HFFc6 (cell line): Measurements from ENCODE around the gene SLC22A16. TPM values are rescaled to one million over a fixed set of nuclear protein-coding genes. Genes with fewer than 3 reads are reported as not detected.

Source experiments
- DNase-seq: peaks from one replicate; pipeline ENCODE4 v3.0.0-alpha.2; 2018
- H3K27ac Mint-ChIP-seq: 2 replicates; pipeline ENCODE4 v1.8.0; 2020; ENCODE audit warnings: mild to moderate bottlenecking, mixed read lengths
- H3K27me3 Mint-ChIP-seq: 2 replicates; pipeline ENCODE4 v1.8.0; 2021; ENCODE audit warnings: mild to moderate bottlenecking, moderate library complexity, mixed read lengths; ENCODE audit not compliant: insufficient read depth
- H3K36me3 Mint-ChIP-seq: 2 replicates; pipeline ENCODE4 v1.8.0; 2021; ENCODE audit warnings: low read depth, mixed read lengths
- H3K4me1 Mint-ChIP-seq: 2 replicates; pipeline ENCODE4 v1.8.0; 2020; ENCODE audit warnings: low read depth, mixed read lengths
- H3K4me3 Mint-ChIP-seq: 2 replicates; pipeline ENCODE4 v1.8.0; 2020; ENCODE audit warnings: mild to moderate bottlenecking, moderate library complexity, mixed read lengths
- H3K9me3 Mint-ChIP-seq: 2 replicates; pipeline ENCODE4 v1.8.0; 2020; ENCODE audit warnings: mild to moderate bottlenecking, mixed read lengths
- CTCF ChIP-seq: fragments of 200-600 bp; sonication (generic); IDR thresholded peaks from 2 replicates; pipeline ENCODE4 v1.5.0; 2021; ENCODE audit warnings: antibody characterized with exemption, mild to moderate bottlenecking
- total RNA-seq, 6 experiments: library from RNA; stranded (reverse); fragmentation: NEBNext Ultra II Directional; extraction: Animal tissue kit (Norgen Biotek cat#: 25700); gene quantifications; 2 replicates in 1 of 6; 3 replicates in 5 of 6; pipeline ENCODE4 v1.2.3, GENCODE V29; 2021

SLC22A16 gene
- total RNA-seq, 6 experiments from 2014 or later: not detected

GRCh38 chr6:110520992-110521543 lies 44.7 kb upstream of the SLC22A16 start:
- no peaks in the 10 kb centered on the region; the same call in 1 of the 2 replicates for H3K27me3 Mint-ChIP-seq
- peaks cover 11% of the 10 kb centered on the region for H3K36me3 Mint-ChIP-seq
- no peak overlapping the region for H3K4me3 Mint-ChIP-seq
- no peaks in the 10 kb centered on the region for H3K9me3 Mint-ChIP-seq
- no peak for TF ChIP-seq CTCF
- no peak for DNase-seq
- peaks cover 15% of the 10 kb centered on the region for H3K4me1 Mint-ChIP-seq
- no peak overlapping the region for H3K27ac Mint-ChIP-seq

GRCh38 chr6:110520209-110520965 lies 44.0 kb upstream of the SLC22A16 start:
- no peak for DNase-seq
- Mint-ChIP-seq H3K27me3 (no peaks in the 10 kb centered on the region; the same call in 1 of the 2 replicates), H3K9me3 (no peaks in the 10 kb centered on the region), H3K4me3 (no peak overlapping the region), H3K4me1 (peaks cover 15% of the 10 kb centered on the region), H3K36me3 (peaks cover 11% of the 10 kb centered on the region), H3K27ac (no peak overlapping the region)
- no peak for TF ChIP-seq CTCF

DNA sequence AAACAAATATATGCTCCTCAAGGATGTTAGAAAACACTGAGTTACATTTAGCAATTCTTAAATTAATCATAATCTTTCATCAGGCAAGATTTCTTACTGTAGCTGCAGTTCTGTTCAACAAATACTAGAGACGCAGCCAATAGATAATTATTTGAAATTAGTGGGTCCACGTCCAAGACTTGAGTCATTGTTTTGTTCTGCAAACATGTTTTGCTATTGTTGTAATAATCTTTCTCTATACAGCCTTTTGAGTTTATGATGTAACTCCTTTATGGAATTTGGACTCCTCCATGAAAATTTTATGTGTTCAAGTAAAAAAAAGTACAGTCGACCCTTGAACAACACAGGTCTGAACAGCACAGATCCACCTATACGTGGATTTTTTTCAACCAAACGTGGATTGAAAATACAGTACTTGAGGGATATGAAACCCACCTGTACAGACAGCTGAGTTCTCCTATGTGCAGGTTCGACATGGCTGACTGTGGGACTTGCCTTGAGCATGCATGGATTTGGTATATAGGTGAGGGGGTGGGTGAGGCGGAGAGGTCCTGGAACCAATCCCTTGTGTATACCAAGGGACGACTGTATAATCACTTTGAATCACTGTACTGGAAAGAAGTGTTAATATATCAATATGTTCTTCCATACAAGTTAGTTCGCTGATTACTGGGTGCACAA lies 41.3 kb upstream of the SLC22A16 start:
- no peak overlapping the region for H3K4me3 Mint-ChIP-seq
- TF ChIP-seq CTCF: no peak
- H3K9me3 Mint-ChIP-seq: no peaks in the 10 kb centered on the region
- no peak for DNase-seq
- H3K36me3 Mint-ChIP-seq: no peaks in the 10 kb centered on the region
- H3K4me1 Mint-ChIP-seq: peaks cover 19% of the 10 kb centered on the region
- no peaks in the 10 kb centered on the region; the same call in 1 of the 2 replicates for H3K27me3 Mint-ChIP-seq
- no peak overlapping the region for H3K27ac Mint-ChIP-seq

- H3K9me3 Mint-ChIP-seq: no peaks in the 10 kb centered on the region
- no peaks in the 10 kb centered on the region; the same call in 1 of the 2 replicates for H3K27me3 Mint-ChIP-seq
- no peak overlapping the region for H3K4me3 Mint-ChIP-seq
- DNase-seq: no peak
- H3K36me3 Mint-ChIP-seq: 0 out of 2 replicates have a peak, but pooled peaks cover 4% of the 10 kb centered on the region
- no peak overlapping the region; the same call in 1 of the 2 replicates for H3K27ac Mint-ChIP-seq
- TF ChIP-seq CTCF: no peak
- peaks cover 19% of the 10 kb centered on the region for H3K4me1 Mint-ChIP-seq
Measured at GRCh38 chr6:110517034-110517433, 40.6 kb upstream of the SLC22A16 start.

DNA sequence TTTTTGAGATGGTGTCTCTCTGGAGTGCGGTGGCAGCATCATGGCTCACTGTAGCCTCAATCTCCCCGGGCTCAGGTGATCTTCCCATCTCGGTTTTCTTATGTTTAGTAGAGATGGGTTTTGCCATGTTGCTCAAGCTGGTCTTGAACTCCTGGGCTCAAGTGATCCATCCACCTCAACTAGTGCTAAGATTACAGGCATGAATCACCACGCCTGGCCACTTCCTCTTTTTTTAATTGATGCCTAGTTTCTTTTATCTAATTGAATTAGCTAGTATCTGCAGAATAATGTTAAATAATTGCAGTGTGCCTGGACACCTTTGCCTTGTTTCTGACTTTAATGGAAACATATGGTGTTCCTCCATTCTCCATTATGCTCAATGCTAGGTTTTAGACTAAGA lies 38.4 kb upstream of the SLC22A16 start:
- 0 out of 2 replicates have a peak, but pooled peaks cover 10% of the 10 kb centered on the region for H3K36me3 Mint-ChIP-seq
- H3K27ac Mint-ChIP-seq: no peak overlapping the region
- DNase-seq: no peak
- TF ChIP-seq CTCF: no peak
- H3K4me1 Mint-ChIP-seq: peaks cover 40% of the 10 kb centered on the region
- no peaks in the 10 kb centered on the region; the same call in 1 of the 2 replicates for H3K27me3 Mint-ChIP-seq
- H3K9me3 Mint-ChIP-seq: no peaks in the 10 kb centered on the region
- H3K4me3 Mint-ChIP-seq: no peak overlapping the region
